Raji (cell line): ENCODE results near the gene LSP1.

ENCODE experiments used
- POLR2A ChIP-seq: IDR thresholded peaks from 2 replicates; pipeline ENCODE4 v1.6.1; 2011; ENCODE audit warnings: low read depth, low read length, control low read depth; ENCODE audit not compliant: insufficient read depth

LSP1 gene

DNA sequence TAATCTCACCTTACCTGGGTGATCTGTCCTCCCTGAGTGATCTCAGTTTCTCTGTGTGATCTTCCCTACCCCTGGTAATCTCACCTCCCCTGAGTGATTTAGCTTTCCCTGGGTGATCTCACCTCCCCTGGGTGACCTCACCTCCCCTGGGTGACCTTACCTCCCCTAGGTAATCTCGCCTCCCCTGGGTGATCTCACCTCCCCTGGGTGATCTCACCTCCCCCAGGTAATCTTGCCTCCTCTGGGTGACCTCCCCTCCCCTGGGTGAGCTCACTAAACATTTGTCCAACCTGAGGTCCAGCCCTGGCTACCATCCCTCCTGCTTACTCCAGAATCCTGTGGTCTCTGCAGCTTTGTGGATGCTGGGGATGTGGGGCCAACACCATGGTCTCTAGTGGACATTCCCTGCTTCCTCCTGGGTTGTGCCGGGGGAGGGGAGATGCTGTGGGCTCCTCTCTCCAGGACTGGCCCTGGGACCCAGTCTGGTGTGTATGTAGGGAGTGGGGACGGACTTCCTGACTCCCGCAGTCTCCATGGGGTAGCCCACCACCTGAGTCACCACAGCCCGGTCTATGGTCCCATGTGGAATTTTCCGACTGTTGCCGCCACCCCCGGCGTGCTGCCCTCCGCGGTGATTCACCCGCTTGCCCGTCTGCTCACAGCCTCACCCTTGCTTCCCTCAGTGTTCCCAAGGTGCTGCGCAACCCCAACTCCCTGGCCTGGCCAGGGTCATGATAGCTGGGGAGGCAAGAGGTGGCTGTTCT lies 9.9 kb downstream of the LSP1 start:
- no peak for TF ChIP-seq POLR2A

DNA sequence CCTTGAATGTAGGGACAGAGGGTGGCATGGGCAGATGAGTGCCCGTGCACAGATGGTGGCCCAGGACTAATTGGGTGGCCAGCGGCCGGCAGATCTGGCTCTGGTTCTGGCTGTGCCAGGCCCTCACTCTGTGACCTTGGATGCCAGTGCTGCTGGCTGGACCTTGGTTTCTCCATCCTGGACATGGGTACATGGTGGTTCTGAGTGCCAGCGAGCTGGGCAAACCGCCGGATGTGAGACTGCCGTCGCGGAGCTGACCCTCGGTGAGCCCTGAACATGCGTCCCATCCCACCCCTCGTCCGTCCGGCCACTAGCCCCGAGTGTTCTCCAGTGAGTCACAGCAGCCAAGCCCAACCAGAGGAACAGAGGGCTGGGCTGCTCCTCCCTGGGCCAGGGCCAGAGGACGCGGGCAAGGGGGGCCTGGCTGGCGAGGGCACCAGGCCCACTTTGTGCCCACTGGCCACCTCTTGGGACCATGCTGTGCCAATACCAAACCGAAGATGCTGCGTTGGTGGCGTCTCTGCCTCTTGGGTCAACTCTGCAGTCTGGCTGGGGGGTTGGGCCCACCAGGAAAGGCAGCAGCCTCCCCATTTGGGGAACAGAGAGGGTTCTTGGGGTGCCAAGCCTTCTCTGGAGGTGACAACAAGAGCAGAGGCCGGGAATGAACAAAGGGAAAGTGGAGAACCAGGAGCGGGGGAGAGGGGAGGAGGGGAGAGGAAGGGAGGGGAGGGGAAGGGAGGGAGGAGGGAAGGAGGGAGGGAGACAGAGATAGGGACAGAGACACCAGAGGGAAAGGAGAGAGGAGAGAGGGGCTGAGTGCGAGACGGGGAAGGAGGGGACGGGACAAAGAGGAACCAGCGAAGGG lies 10.7 kb downstream of the LSP1 start:
- TF ChIP-seq POLR2A = no peak

- no peak for TF ChIP-seq POLR2A
Observed at GRCh38 chr11:1864231-1864630, 11.3 kb downstream of the LSP1 start.

DNA sequence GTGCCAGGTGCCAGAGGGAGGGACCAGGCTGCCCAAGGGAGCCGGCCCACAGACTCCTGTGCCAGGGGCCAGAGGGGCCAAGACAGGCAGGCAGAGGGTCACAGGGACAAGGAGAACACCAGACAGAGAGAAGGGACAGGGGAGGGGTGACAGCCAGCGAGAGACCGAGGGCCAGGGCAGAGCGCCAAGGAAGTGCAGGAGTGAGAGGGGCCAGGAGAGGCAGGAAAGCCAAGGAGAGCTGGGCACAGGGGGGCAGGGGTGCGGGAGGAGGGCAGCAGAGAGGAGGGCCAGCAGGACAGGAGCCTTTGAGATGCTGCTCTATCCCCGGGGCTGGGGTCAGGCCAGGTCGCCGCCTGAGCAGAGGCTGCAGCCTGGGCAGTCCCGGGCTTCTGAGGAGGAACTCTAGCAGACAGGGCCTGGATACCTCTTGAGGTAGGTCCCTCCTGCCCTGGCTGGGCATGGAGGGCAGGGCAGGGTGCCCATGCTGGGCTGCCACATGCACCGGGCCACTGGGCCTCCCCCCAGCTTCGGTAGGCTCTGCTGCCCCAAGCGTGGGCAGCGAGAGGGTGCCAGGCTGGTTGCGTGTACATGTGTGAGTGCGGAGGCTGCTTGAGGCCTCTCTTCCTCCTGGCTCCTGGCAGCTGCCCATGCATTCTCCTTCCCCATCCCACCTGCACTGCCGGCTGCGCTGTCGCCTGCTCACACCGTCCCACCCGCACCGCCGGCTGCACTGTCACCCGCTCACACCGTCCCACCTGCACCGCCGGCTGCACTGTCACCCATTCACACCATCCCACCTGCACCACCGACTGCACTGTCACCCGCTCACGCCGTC lies 12.2 kb downstream of the LSP1 start:
- TF ChIP-seq POLR2A = no peak

DNA sequence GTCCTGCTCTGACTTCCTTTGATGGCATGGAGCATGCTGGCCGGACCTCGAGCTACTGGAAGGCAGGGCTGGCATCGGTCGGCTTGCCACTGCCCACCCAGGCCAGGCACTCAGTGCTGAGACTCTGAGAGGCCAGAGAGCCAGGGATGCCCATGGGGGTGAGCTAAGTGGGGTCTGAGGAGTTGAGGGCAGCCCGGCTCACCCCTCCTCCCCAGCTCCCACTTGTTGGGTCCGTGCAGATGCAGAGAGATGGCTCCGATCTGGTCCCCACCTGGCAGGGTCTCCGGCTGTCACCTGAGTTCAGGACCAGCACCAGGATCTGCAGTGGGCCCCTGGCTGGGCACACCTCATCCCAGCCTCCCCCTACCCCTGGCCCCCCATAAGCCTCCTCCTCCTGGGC lies 13.3 kb downstream of the LSP1 start:
- TF ChIP-seq POLR2A = no peak

DNA sequence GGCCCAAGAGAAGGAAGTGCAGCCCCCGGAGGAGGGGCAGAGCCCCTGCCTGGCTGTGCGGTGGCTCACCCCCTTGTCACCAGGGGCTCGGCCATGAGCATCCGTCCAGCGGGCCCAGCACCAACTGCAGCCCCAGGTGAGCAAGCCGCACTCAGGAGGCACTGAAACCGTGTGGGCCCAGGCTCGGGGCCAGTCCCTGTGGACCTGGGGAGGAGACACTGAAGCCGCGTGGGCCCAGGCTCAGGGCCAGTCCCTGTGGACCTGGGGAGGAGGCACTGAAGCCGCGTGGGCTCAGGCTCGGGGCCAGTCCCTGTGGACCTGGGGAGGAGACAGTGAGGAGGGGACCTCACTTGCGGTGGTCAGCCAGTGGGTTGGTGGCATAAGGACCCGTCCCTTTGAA lies 13.9 kb downstream of the LSP1 start:
- no peak for TF ChIP-seq POLR2A

GRCh38 chr11:1867381-1867780 lies 14.5 kb downstream of the LSP1 start:
- TF ChIP-seq POLR2A = no peak

DNA sequence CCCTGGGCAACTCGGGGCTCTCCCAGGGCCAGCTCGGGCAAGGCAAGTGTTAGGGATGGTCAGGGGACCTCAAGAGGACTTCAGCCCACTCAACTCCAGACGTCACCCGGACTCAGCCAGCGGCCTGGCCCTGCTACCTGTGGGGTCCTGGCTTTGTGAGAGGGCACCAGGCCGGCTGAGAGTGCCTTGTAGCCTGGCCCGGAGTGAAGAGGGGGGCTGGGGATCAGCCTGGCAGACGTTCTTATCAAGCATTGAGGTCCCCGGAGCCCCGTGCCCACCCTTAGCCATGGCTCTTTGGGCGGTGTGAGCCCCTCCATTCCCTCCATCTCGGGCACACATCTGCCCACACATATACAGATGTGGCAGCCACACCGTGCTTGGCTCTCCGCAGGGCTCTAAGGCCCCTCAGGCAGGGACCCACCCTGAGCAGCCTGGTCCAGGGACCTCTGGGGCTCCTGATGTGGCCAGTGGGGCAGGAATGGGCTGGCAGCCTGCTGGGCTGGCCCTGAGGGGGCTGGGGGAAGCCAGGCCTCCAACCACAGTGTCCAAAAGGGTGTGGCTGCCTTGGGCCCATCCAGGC lies 15.3 kb downstream of the LSP1 start:
- TF ChIP-seq POLR2A = no peak

- no peak for TF ChIP-seq POLR2A
Observed at GRCh38 chr11:1868636-1869291, 15.9 kb downstream of the LSP1 start.

DNA sequence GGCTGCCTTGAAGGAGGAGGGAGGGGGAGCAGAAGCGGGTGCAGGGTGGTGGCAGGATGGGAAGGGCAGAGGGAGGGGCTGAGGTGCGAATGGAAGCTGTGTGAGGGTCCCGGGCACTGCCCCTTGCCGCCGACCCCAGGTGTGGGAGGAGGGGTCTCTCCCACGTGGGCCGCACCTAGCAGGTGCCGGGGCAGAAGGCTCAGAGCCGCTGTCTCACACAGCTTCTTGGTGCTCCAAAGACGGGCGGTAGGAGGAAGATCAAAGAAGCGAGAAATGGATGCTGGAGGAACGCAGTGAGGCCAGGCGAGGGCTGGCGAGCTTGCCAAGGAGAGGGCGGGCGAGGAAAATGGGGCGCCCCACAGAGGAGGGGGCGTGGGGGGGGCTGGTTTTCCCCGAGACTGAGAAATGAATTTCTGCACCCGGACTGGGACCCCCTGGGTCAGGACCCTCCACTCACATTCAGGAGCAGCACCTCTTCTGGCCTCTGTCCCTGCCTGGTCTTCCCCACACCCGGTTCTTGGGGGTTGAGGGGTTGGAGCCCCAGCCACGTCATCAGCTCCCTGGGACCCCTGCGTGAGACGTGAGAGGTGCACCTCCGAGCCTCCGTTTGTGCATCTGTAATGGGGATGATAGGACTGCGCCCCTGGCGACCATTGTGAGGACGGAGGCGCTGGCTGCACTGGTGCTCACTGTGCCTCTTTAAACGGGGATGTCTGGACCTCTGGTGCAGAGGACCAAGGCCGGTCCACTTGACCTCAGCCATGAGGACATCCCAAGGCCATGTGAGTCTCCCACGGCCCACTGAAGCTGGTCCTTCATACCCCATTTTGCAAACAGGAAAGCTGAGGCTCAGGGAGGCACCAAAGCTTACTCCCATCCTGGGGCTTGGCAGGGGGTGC lies 16.8 kb downstream of the LSP1 start:
- no peak for TF ChIP-seq POLR2A

DNA sequence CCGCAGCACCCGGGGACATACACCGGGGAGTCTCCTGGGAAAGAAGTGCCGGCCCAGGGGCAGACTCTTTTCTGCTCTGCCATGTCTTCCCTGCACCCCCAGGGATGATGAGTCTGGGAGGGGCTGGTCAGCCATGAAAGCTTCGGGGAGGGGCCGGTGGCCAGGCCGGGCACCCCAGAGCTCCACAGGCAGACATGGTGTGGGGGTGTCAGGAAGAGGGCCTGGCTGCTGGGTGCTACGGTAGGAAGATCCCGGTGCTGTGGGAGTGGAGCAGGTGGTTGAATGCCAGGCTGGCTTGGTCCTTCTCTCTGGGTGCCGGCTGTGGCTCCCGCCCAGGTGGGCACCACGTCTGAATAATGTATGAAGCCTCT lies 17.4 kb downstream of the LSP1 start:
- no peak for TF ChIP-seq POLR2A

DNA sequence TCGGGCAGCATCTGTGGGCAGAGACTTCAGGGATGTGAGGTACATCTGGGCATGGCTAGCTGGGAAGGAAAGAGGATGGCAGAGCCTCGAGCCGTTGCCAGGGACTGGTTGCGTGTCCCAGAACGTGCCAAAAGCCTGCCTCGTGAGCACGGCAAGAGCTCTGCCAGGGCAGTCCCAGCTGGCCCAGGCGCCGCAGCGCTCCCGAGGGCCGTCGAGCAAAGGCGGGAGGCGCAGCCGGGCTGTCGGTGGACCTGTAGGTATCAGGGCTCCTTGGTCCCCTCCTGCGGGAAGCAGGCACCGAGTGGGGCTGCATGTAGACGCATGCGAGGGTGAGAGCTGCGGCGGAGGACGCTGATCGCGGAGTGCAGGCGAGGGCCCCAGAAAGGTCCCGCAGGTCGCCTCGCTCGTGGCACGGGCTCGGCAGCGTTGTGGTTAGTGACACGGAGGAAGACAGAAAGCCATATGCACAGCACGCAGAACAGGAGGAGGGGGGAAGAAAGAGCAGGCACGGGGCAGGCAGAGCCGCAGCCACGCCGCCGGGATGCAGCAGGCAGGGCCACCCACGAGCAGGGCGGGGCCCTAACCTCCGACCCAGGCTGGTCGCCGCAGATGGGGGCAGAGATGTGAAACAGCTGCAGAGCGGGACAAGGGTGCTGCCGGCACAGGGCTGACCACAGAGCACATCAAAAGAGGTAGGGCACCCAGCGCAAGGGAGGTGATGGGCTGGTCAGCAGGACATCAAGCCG lies 18.0 kb downstream of the LSP1 start:
- TF ChIP-seq POLR2A = no peak

DNA sequence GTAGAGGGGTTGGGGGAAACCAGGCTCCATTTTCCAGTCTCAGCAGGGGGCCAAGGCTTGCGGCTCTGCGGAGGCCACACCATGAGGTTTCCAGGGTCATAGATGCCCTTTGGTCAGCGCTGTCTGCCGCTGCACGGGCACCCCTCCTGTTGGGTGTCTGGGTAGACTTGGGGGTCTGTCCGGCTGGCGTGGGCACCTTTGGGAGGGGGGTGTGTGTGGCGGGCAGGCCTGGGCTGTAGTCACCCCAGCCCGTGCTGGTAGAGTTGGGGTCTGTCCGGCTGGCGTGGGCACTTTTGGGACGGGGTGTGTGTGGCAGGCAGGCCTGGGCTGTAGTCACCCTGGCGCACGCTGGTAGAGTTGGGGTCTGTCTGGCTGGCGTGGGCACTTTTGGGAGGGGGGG lies 18.6 kb downstream of the LSP1 start:
- TF ChIP-seq POLR2A = no peak

- no peak for TF ChIP-seq POLR2A
Observed at GRCh38 chr11:1872267-1872985, 19.5 kb downstream of the LSP1 start.
